HEK293 (cell line): ENCODE results near the gene RCN2.

Source experiments
- CTCF ChIA-PET: fragments of 350-600 bp; formaldehyde crosslinking; extraction: SDS; loops from one replicate; lab custom pipeline; 2021; ENCODE audit warnings: antibody characterized with exemption; lab: Yijun Ruan, JAX
- POLR2A ChIA-PET: fragments of 300-600 bp; formaldehyde crosslinking; extraction: SDS; loops from one replicate; lab custom pipeline; 2020; ENCODE audit warnings: antibody characterized with exemption, inconsistent platforms; lab: Yijun Ruan, JAX
- H3K27ac ChIP-seq: fragments of 200-500 bp; sonication (Bioruptor generic); 2 replicates; pipeline ENCODE4 v1.5.1; 2014; ENCODE audit warnings: low read depth, low read length, control low read depth, inconsistent platforms; ENCODE audit errors: extremely low read depth
- H3K36me3 ChIP-seq, 2 experiments: fragments of 200-500 bp in 1 of 2; sonication (Bioruptor generic) in 1 of 2; 1 replicate in 1 of 2; 2 replicates in 1 of 2; pipeline ENCODE4 v1.5.1; 2014 to 2017; ENCODE audit warnings: inconsistent platforms in 2 of 2, low read length in 2 of 2; ENCODE audit not compliant: control insufficient read depth in 2 of 2, insufficient read depth in 1 of 2
- H3K4me1 ChIP-seq: fragments of 200-500 bp; sonication (Bioruptor generic); 2 replicates; pipeline ENCODE4 v1.5.1; 2014; ENCODE audit warnings: mild to moderate bottlenecking, low read length, inconsistent platforms; ENCODE audit not compliant: control insufficient read depth, insufficient read depth
- H3K4me3 ChIP-seq: 2 replicates; pipeline ENCODE4 v1.5.1; 2011; ENCODE audit warnings: low read depth, mild to moderate bottlenecking, control low read depth, low read length, moderate library complexity
- H3K9me3 ChIP-seq: fragments of 200-500 bp; sonication (Bioruptor generic); 2 replicates; pipeline ENCODE4 v1.5.1; 2014; ENCODE audit warnings: low read depth, low read length, inconsistent platforms; ENCODE audit not compliant: control insufficient read depth, insufficient read depth
- BCL11B ChIP-seq: fragments of 450-650 bp; formaldehyde crosslinking; IDR thresholded peaks from 2 replicates; pipeline ENCODE4 v1.5.1; 2016; ENCODE audit warnings: low read depth, missing biosample characterization, missing genetic modification characterization
- REPIN1 ChIP-seq: fragments of 450-650 bp; formaldehyde crosslinking; IDR thresholded peaks from 2 replicates; pipeline ENCODE4 v1.5.1; 2017; ENCODE audit warnings: missing biosample characterization, missing genetic modification characterization, low read depth
- TRIM28 ChIP-seq: IDR thresholded peaks from 2 replicates; pipeline ENCODE4 v1.6.1; 2011; ENCODE audit warnings: low read length, control low read depth, borderline replicate concordance
- WT1 ChIP-seq: fragments of 450-650 bp; formaldehyde crosslinking; IDR thresholded peaks from 2 replicates; pipeline ENCODE4 v1.5.1; 2016; ENCODE audit warnings: missing biosample characterization, missing genetic modification characterization
- ZNF10 ChIP-seq: fragments of 450-650 bp; formaldehyde crosslinking; IDR thresholded peaks from 2 replicates; pipeline ENCODE4 v1.5.1; 2017; ENCODE audit warnings: missing biosample characterization, missing genetic modification characterization
- ZNF138 ChIP-seq: fragments of 450-650 bp; formaldehyde crosslinking; IDR thresholded peaks from 2 replicates; pipeline ENCODE4 v1.5.1; 2016; ENCODE audit warnings: missing biosample characterization, missing genetic modification characterization, borderline replicate concordance
- ZNF140 ChIP-seq: fragments of 450-650 bp; formaldehyde crosslinking; IDR thresholded peaks from 2 replicates; pipeline ENCODE4 v1.5.1; 2016; ENCODE audit warnings: missing biosample characterization, missing genetic modification characterization
- ZNF202 ChIP-seq: fragments of 450-650 bp; formaldehyde crosslinking; IDR thresholded peaks from 2 replicates; pipeline ENCODE4 v1.5.1; 2016; ENCODE audit warnings: missing biosample characterization, missing genetic modification characterization, borderline replicate concordance
- ZNF48 ChIP-seq: fragments of 450-650 bp; formaldehyde crosslinking; IDR thresholded peaks from 2 replicates; pipeline ENCODE4 v1.5.1; 2016; ENCODE audit warnings: missing biosample characterization, missing genetic modification characterization
- ZNF660 ChIP-seq: fragments of 450-650 bp; IDR thresholded peaks from 2 replicates; pipeline ENCODE4 v1.5.1; 2018; ENCODE audit warnings: missing biosample characterization, mild to moderate bottlenecking, missing genetic modification characterization
- ZNF792 ChIP-seq: fragments of 450-650 bp; formaldehyde crosslinking; IDR thresholded peaks from 2 replicates; pipeline ENCODE4 v1.5.1; 2016; ENCODE audit warnings: missing biosample characterization, missing genetic modification characterization
- TF ChIP-seq, protein P1 (sequence below): fragments of 450-650 bp; formaldehyde crosslinking; IDR thresholded peaks from 2 replicates; pipeline ENCODE4 v1.5.1; 2016; ENCODE audit warnings: missing biosample characterization, missing genetic modification characterization
- TF ChIP-seq, protein P2 (sequence below): fragments of 450-650 bp; formaldehyde crosslinking; IDR thresholded peaks from 2 replicates; pipeline ENCODE4 v1.5.1; 2016; ENCODE audit warnings: missing biosample characterization, missing genetic modification characterization
- TF ChIP-seq, protein P3 (sequence below): fragments of 450-650 bp; formaldehyde crosslinking; IDR thresholded peaks from 2 replicates; pipeline ENCODE4 v1.5.1; 2017; ENCODE audit warnings: missing biosample characterization, missing genetic modification characterization
- TF ChIP-seq, protein P4 (sequence below): fragments of 450-650 bp; formaldehyde crosslinking; IDR thresholded peaks from 2 replicates; pipeline ENCODE4 v1.5.1; 2016; ENCODE audit warnings: missing biosample characterization, missing genetic modification characterization

The RCN2 gene

DNA sequence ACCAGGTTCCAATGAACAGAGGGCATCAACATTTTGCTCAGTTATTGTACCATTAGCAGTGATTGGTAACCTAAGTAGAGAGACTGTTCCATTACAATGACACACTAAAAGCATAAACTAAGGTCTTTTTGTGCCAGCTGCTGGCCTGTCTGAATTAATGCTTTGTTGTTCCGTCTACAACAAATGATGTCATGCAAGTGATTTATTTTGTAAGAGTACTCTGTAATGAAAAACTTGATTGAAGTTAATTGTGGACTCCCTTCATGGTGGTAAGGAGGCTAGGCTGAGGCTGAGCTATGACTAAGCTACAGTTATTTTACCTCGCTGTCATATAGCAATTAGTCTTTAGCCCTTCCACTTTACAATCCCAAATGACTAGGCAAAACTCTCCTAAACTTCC, 23.2 kb downstream of the RCN2 start (continued):
- TF ChIP-seq TRIM28: peak; percentile 85
- TF ChIP-seq WT1 (tag by site-specific recombination): peak; percentile 94
- no peak for TF ChIP-seq BCL11B (tag by site-specific recombination)
- no peak for TF ChIP-seq ZNF792
- TF ChIP-seq, protein P1, sequence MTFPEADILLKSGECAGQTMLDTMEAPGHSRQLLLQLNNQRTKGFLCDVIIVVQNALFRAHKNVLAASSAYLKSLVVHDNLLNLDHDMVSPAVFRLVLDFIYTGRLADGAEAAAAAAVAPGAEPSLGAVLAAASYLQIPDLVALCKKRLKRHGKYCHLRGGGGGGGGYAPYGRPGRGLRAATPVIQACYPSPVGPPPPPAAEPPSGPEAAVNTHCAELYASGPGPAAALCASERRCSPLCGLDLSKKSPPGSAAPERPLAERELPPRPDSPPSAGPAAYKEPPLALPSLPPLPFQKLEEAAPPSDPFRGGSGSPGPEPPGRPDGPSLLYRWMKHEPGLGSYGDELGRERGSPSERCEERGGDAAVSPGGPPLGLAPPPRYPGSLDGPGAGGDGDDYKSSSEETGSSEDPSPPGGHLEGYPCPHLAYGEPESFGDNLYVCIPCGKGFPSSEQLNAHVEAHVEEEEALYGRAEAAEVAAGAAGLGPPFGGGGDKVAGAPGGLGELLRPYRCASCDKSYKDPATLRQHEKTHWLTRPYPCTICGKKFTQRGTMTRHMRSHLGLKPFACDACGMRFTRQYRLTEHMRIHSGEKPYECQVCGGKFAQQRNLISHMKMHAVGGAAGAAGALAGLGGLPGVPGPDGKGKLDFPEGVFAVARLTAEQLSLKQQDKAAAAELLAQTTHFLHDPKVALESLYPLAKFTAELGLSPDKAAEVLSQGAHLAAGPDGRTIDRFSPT (tag by site-specific recombination): peak; percentile 44; the same call in 1 of the 2 replicates
- no peak for TF ChIP-seq ZNF48

DNA sequence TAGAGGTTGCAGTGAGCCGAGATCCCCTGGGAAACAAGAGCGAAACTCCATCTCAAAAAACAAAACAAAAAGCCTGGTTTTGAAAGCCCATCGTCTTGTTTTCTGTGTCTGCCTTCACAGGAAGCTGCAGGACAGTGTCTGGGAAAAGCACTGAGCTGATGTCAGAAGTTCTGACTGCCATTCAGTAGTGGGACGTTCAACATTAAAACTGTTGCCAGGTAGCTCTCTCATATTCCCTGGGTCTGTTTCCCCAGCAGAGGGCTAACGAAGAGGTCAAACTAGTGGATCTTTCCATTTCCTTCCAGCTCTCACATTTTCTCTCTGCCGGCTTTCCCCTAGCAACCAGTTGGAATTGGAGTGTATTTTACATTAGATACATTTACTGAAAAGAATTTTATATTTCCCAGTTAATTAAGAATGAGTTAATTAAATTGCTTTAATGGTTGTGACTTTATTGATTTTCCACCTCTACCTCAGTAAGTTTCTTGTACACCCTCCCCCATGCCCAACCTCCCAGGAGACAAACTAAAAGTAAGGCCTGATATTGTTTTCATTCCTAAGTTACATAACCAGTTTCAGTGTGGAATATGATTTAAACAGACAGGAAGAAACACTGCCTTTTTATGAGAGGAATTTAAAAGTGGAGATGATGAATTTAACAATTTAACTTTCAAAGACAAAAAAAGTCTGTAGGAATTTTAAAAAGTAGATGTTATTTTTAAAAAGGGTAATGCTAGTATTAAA, 29.9 kb downstream of the RCN2 start:
- H3K4me1 ChIP-seq: peaks cover 8% of the 10 kb centered on the region
- ChIA-PET POLR2A (no interaction called here), CTCF (interaction anchor here (0.6 to 3.1 kb wide), 6 partner anchors 10 to 719 kb away, joined by 3 to 14 read pairs (median 3); partner anchors contain the start of gene RCN2)
- no peak overlapping the region for H3K4me3 ChIP-seq
- TF ChIP-seq, protein P2, sequence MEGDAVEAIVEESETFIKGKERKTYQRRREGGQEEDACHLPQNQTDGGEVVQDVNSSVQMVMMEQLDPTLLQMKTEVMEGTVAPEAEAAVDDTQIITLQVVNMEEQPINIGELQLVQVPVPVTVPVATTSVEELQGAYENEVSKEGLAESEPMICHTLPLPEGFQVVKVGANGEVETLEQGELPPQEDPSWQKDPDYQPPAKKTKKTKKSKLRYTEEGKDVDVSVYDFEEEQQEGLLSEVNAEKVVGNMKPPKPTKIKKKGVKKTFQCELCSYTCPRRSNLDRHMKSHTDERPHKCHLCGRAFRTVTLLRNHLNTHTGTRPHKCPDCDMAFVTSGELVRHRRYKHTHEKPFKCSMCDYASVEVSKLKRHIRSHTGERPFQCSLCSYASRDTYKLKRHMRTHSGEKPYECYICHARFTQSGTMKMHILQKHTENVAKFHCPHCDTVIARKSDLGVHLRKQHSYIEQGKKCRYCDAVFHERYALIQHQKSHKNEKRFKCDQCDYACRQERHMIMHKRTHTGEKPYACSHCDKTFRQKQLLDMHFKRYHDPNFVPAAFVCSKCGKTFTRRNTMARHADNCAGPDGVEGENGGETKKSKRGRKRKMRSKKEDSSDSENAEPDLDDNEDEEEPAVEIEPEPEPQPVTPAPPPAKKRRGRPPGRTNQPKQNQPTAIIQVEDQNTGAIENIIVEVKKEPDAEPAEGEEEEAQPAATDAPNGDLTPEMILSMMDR: no peak
- TF ChIP-seq ZNF10 (no peak), ZNF660 (no peak), REPIN1 (no peak), ZNF138 (tag by site-specific recombination) (no peak), ZNF202 (tag by site-specific recombination) (no peak), ZNF140 (tag by site-specific recombination) (no peak)
- TF ChIP-seq, protein P3, sequence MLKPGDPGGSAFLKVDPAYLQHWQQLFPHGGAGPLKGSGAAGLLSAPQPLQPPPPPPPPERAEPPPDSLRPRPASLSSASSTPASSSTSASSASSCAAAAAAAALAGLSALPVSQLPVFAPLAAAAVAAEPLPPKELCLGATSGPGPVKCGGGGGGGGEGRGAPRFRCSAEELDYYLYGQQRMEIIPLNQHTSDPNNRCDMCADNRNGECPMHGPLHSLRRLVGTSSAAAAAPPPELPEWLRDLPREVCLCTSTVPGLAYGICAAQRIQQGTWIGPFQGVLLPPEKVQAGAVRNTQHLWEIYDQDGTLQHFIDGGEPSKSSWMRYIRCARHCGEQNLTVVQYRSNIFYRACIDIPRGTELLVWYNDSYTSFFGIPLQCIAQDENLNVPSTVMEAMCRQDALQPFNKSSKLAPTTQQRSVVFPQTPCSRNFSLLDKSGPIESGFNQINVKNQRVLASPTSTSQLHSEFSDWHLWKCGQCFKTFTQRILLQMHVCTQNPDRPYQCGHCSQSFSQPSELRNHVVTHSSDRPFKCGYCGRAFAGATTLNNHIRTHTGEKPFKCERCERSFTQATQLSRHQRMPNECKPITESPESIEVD (tag by site-specific recombination): 0 out of 2 replicates have a peak, but pooled peaks have one; percentile 27
- TF ChIP-seq, protein P4, sequence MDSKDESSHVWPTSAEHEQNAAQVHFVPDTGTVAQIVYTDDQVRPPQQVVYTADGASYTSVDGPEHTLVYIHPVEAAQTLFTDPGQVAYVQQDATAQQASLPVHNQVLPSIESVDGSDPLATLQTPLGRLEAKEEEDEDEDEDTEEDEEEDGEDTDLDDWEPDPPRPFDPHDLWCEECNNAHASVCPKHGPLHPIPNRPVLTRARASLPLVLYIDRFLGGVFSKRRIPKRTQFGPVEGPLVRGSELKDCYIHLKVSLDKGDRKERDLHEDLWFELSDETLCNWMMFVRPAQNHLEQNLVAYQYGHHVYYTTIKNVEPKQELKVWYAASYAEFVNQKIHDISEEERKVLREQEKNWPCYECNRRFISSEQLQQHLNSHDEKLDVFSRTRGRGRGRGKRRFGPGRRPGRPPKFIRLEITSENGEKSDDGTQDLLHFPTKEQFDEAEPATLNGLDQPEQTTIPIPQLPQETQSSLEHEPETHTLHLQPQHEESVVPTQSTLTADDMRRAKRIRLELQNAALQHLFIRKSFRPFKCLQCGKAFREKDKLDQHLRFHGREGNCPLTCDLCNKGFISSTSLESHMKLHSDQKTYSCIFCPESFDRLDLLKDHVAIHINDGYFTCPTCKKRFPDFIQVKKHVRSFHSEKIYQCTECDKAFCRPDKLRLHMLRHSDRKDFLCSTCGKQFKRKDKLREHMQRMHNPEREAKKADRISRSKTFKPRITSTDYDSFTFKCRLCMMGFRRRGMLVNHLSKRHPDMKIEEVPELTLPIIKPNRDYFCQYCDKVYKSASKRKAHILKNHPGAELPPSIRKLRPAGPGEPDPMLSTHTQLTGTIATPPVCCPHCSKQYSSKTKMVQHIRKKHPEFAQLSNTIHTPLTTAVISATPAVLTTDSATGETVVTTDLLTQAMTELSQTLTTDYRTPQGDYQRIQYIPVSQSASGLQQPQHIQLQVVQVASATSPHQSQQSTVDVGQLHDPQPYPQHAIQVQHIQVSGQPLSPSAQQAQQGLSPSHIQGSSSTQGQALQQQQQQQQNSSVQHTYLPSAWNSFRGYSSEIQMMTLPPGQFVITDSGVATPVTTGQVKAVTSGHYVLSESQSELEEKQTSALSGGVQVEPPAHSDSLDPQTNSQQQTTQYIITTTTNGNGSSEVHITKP (tag by site-specific recombination): peak; percentile 83
- TF ChIP-seq, all 188 proteins: peak for 2
- H3K27ac ChIP-seq: no peak overlapping the region
- H3K36me3 ChIP-seq: no peaks in the 10 kb centered on the region
- H3K9me3 ChIP-seq: no peaks in the 10 kb centered on the region
